Thyroid gland (tissue), 4 donors: ENCODE results near the gene OST4.

Experiments
- POLR2A ChIP-seq, 2 donors: fragments of 450-650 bp; IDR thresholded peaks; one replicate each; pipeline ENCODE4 v1.6.1; 2017; ENCODE audit warnings: antibody characterized with exemption in 2 of 2, mild to moderate bottlenecking in 2 of 2, moderate library complexity in 1 of 2
- TF ChIP-seq, protein P1 (sequence below), 6 experiments: fragments of 200-600 bp in 3 of 6; fragments of 450-650 bp in 3 of 6; sonication (generic) in 3 of 6; IDR thresholded peaks; one replicate each; pipeline ENCODE4 v1.5.1; 2016 to 2019; ENCODE audit warnings: antibody characterized with exemption in 6 of 6, mild to moderate bottlenecking in 2 of 6, inconsistent platforms in 1 of 6, moderate library complexity in 1 of 6

- TF ChIP-seq, protein P1, sequence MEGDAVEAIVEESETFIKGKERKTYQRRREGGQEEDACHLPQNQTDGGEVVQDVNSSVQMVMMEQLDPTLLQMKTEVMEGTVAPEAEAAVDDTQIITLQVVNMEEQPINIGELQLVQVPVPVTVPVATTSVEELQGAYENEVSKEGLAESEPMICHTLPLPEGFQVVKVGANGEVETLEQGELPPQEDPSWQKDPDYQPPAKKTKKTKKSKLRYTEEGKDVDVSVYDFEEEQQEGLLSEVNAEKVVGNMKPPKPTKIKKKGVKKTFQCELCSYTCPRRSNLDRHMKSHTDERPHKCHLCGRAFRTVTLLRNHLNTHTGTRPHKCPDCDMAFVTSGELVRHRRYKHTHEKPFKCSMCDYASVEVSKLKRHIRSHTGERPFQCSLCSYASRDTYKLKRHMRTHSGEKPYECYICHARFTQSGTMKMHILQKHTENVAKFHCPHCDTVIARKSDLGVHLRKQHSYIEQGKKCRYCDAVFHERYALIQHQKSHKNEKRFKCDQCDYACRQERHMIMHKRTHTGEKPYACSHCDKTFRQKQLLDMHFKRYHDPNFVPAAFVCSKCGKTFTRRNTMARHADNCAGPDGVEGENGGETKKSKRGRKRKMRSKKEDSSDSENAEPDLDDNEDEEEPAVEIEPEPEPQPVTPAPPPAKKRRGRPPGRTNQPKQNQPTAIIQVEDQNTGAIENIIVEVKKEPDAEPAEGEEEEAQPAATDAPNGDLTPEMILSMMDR (IDR thresholded peaks at IDR 0.05) = no peak
- TF ChIP-seq POLR2A (IDR thresholded peaks at IDR 0.05) = no peak
Observed at GRCh38 chr2:27053321-27053720, 18.1 kb downstream of the OST4 start.
